ENCODE data around the gene RNF152.

RNF152 gene

GRCh38 chr18:61852496-61852895, 40.3 kb downstream of the RNF152 start:
- FAIRE-seq = no peak

- no peak for FAIRE-seq
Measured at GRCh38 chr18:61851940-61852451, 40.8 kb downstream of the RNF152 start.

GRCh38 chr18:61851279-61851678, 41.5 kb downstream of the RNF152 start:
- FAIRE-seq = no peak

GRCh38 chr18:61850756-61851155, 42.1 kb downstream of the RNF152 start:
- no peak for FAIRE-seq

- no peak for FAIRE-seq
Measured at GRCh38 chr18:61847164-61847791, 45.5 kb downstream of the RNF152 start.

- FAIRE-seq = no peak
Measured at GRCh38 chr18:61845197-61845596, 47.6 kb downstream of the RNF152 start.

GRCh38 chr18:61844726-61845125, 48.1 kb downstream of the RNF152 start:
- no peak for FAIRE-seq

GRCh38 chr18:61842146-61842545, 50.7 kb downstream of the RNF152 start:
- FAIRE-seq = no peak

- FAIRE-seq = no peak
Measured at GRCh38 chr18:61841706-61842105, 51.1 kb downstream of the RNF152 start.

GRCh38 chr18:61840324-61840723, 52.5 kb downstream of the RNF152 start:
- FAIRE-seq = no peak

- no peak for FAIRE-seq
Measured at GRCh38 chr18:61838521-61838920, 54.3 kb downstream of the RNF152 start.

- no peak for FAIRE-seq
Measured at GRCh38 chr18:61833978-61834377, 58.8 kb downstream of the RNF152 start.

- FAIRE-seq = no peak
Measured at GRCh38 chr18:61833387-61833786, 59.4 kb downstream of the RNF152 start.

- no peak for FAIRE-seq
Measured at GRCh38 chr18:61832858-61833257, 59.9 kb downstream of the RNF152 start.

- FAIRE-seq = no peak
Measured at GRCh38 chr18:61831071-61831470, 61.7 kb downstream of the RNF152 start.

- FAIRE-seq = no peak
Measured at GRCh38 chr18:61829108-61829507, 63.7 kb downstream of the RNF152 start.

- no peak for FAIRE-seq
Measured at GRCh38 chr18:61827591-61827990, 65.2 kb downstream of the RNF152 start.

GRCh38 chr18:61825386-61825785, 67.4 kb downstream of the RNF152 start:
- no peak for FAIRE-seq

- FAIRE-seq = no peak
Measured at GRCh38 chr18:61824733-61825363, 68.0 kb downstream of the RNF152 start.

- FAIRE-seq = no peak
Measured at GRCh38 chr18:61823595-61823994, 69.2 kb downstream of the RNF152 start.

GRCh38 chr18:61822879-61823278, 69.9 kb downstream of the RNF152 start:
- no peak for FAIRE-seq

- FAIRE-seq = no peak
Measured at GRCh38 chr18:61821748-61822147, 71.1 kb downstream of the RNF152 start.

GRCh38 chr18:61820882-61821281, 71.9 kb downstream of the RNF152 start:
- no peak for FAIRE-seq

- FAIRE-seq = no peak
Measured at GRCh38 chr18:61817086-61817485, 75.7 kb downstream of the RNF152 start.
